Mammary epithelial cell (primary cell): ENCODE results near the gene ARIH1.

Source experiments
- EZH2 ChIP-seq: IDR thresholded peaks from 2 replicates; pipeline ENCODE4 v1.6.1; 2012; ENCODE audit warnings: low read length, inconsistent platforms, borderline replicate concordance
- TF ChIP-seq, protein P1 (sequence below), 2 donors: IDR thresholded peaks in 1 of 2; conservative IDR thresholded peaks in 1 of 2; 2 replicates each; pipeline ENCODE4 v1.5.1; 2011 to 2012; ENCODE audit warnings: inconsistent platforms in 2 of 2, low read length in 2 of 2, mild to moderate bottlenecking in 2 of 2, control low read depth in 1 of 2, low read depth in 1 of 2; ENCODE audit not compliant: insufficient read depth in 1 of 2; ENCODE audit errors: extremely low read depth in 1 of 2

DNA sequence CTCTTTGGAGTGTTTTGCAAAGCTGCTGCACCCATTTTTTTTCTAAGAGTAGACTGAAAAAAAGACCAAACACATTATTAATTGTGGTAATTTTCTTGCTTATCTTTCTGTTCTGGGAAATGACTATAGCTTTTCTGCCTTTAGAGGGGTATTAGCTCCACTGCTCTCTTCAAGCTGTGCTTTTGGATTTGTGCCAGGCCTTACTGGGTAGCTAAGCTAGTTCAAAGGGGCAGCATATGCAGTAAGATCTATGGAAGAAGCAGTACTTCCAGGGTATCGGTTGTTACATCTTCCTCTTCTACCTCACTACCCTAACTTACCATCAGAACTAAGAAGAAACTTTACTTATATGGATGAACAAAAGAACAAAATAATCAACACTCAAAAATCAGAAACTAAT lies 28.7 kb upstream of the ARIH1 start:
- TF ChIP-seq, protein P1, sequence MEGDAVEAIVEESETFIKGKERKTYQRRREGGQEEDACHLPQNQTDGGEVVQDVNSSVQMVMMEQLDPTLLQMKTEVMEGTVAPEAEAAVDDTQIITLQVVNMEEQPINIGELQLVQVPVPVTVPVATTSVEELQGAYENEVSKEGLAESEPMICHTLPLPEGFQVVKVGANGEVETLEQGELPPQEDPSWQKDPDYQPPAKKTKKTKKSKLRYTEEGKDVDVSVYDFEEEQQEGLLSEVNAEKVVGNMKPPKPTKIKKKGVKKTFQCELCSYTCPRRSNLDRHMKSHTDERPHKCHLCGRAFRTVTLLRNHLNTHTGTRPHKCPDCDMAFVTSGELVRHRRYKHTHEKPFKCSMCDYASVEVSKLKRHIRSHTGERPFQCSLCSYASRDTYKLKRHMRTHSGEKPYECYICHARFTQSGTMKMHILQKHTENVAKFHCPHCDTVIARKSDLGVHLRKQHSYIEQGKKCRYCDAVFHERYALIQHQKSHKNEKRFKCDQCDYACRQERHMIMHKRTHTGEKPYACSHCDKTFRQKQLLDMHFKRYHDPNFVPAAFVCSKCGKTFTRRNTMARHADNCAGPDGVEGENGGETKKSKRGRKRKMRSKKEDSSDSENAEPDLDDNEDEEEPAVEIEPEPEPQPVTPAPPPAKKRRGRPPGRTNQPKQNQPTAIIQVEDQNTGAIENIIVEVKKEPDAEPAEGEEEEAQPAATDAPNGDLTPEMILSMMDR (conservative IDR thresholded peaks at IDR 0.05 in 1 of 2, IDR thresholded peaks at IDR 0.05 in 1 of 2; ENCODE audit: extremely low read depth in 1 of 2, insufficient read depth in 1 of 2, low read depth in 1 of 2, low read length in 2 of 2): no peak
- TF ChIP-seq EZH2: no peak
